HepG2 (cell line): Measurements from ENCODE around the gene COPS6. TPM values are rescaled to one million over a fixed set of nuclear protein-coding genes. Genes with fewer than 3 reads are reported as not detected.
A peak's percentile ranks its signal among the peaks of the same experiment; 100 is the strongest.

Experiments used
- IRF2 ChIP-seq: IDR thresholded peaks from 2 replicates; pipeline ENCODE4 v1.6.1; 2018; ENCODE audit warnings: missing genetic modification reagents, missing compliant biosample characterization
- KAT8 ChIP-seq: IDR thresholded peaks from 2 replicates; pipeline ENCODE4 v1.6.1; 2016; ENCODE audit warnings: missing genetic modification reagents, missing compliant biosample characterization
- KLF13 ChIP-seq: sonication (generic); formaldehyde crosslinking; IDR thresholded peaks from 2 replicates; pipeline ENCODE4 v1.4.0; 2020; ENCODE audit warnings: mild to moderate bottlenecking, missing genetic modification reagents
- LCORL ChIP-seq, 2 experiments: fragments of 450-650 bp in 1 of 2; sonication (generic) in 1 of 2; formaldehyde crosslinking in 1 of 2; IDR thresholded peaks; 2 replicates each; pipeline versions ENCODE4 v1.5.0 to v1.6.1; 2017 to 2020; ENCODE audit warnings: antibody characterized with exemption in 1 of 2, missing genetic modification reagents in 1 of 2
- PHB2 ChIP-seq: fragments of 450-650 bp; IDR thresholded peaks from 2 replicates; pipeline ENCODE4 v1.6.1; 2018; ENCODE audit not compliant: partially characterized antibody
- REXO4 ChIP-seq: sonication (generic); formaldehyde crosslinking; IDR thresholded peaks from 2 replicates; pipeline ENCODE4 v1.8.0; 2022; ENCODE audit warnings: missing genetic modification reagents, mild to moderate bottlenecking, borderline replicate concordance
- SUZ12 ChIP-seq: fragments of 150-350 bp; IDR thresholded peaks from 2 replicates; pipeline ENCODE4 v1.6.1; 2014; ENCODE audit warnings: low read depth, low read length
- TGIF2 ChIP-seq: IDR thresholded peaks from 2 replicates; pipeline ENCODE4 v1.6.1; 2016; ENCODE audit warnings: control low read depth, missing compliant biosample characterization
- ZNF234 ChIP-seq: sonication (generic); formaldehyde crosslinking; conservative IDR thresholded peaks from 2 replicates; pipeline ENCODE4 v1.5.1; 2020; ENCODE audit warnings: mild to moderate bottlenecking, missing genetic modification reagents
- ZNF318 ChIP-seq: sonication (generic); formaldehyde crosslinking; IDR thresholded peaks from 2 replicates; pipeline ENCODE4 v1.4.0; 2020; ENCODE audit warnings: mild to moderate bottlenecking, missing genetic modification reagents
- ZNF335 ChIP-seq: sonication (generic); formaldehyde crosslinking; IDR thresholded peaks from 2 replicates; pipeline ENCODE4 v1.4.0; 2020; ENCODE audit warnings: missing genetic modification reagents
- ZNF432 ChIP-seq: sonication (generic); formaldehyde crosslinking; IDR thresholded peaks from 2 replicates; pipeline ENCODE4 v1.5.0; 2020; ENCODE audit warnings: missing genetic modification reagents, mild to moderate bottlenecking, borderline replicate concordance
- ZNF564 ChIP-seq: sonication (generic); formaldehyde crosslinking; IDR thresholded peaks from 2 replicates; pipeline ENCODE4 v1.8.1; 2023; ENCODE audit warnings: mild to moderate bottlenecking, missing genetic modification reagents
- ZNF567 ChIP-seq: sonication (generic); formaldehyde crosslinking; IDR thresholded peaks from 2 replicates; pipeline ENCODE4 v1.8.1; 2023; ENCODE audit warnings: mild to moderate bottlenecking, missing genetic modification reagents, borderline replicate concordance
- ZNF768 ChIP-seq: sonication (generic); formaldehyde crosslinking; IDR thresholded peaks from 2 replicates; pipeline ENCODE4 v1.4.0; 2020; ENCODE audit warnings: missing genetic modification reagents
- ZSCAN31 ChIP-seq: sonication (generic); formaldehyde crosslinking; IDR thresholded peaks from 2 replicates; pipeline ENCODE4 v1.5.0; 2020; ENCODE audit warnings: low read depth, mild to moderate bottlenecking, missing genetic modification reagents
- ZZZ3 ChIP-seq: sonication (generic); formaldehyde crosslinking; IDR thresholded peaks from 2 replicates; pipeline ENCODE4 v1.4.0; 2020; ENCODE audit warnings: missing genetic modification reagents, mild to moderate bottlenecking, borderline replicate concordance
- polyA plus RNA-seq, 8 experiments: library from polyadenylated mRNA; depleted of rRNA in 3 of 8; stranded (reverse) in 7 of 8; unstranded in 1 of 8; fragments of >200 nt; fragmentation: Illumina TruSeq in 4 of 8; extraction: Trizol in 4 of 8; gene quantifications; 2 replicates each; pipeline versions ENCODE4 v1.2.1 to v1.2.3, GENCODE V29; 2011 to 2016; ENCODE audit warnings: low read depth in 4 of 8, missing spikeins in 1 of 8, mixed read lengths in 1 of 8; ENCODE audit not compliant: insufficient read depth in 1 of 8
- total RNA-seq, 5 experiments: library from RNA; depleted of rRNA; stranded (reverse); fragments of >200 nt; fragmentation: Illumina TruSeq; extraction: Trizol; gene quantifications; 2 replicates each; pipeline ENCODE4 v1.2.3, GENCODE V29; 2016; ENCODE audit warnings: low read depth in 1 of 5
- TF ChIP-seq, protein P1 (sequence below): sonication (generic); formaldehyde crosslinking; IDR thresholded peaks from 2 replicates; pipeline ENCODE4 v1.5.0; 2020; ENCODE audit warnings: missing genetic modification reagents
- TF ChIP-seq, protein P2 (sequence below): IDR thresholded peaks from 2 replicates; pipeline ENCODE4 v1.6.1; 2016

Gene COPS6
- total and polyA plus RNA-seq, 2 of the 13 experiments (the other 11 are each of a cell fraction or from before 2014, with no cell fraction given) = 33.4 to 117 TPM

DNA sequence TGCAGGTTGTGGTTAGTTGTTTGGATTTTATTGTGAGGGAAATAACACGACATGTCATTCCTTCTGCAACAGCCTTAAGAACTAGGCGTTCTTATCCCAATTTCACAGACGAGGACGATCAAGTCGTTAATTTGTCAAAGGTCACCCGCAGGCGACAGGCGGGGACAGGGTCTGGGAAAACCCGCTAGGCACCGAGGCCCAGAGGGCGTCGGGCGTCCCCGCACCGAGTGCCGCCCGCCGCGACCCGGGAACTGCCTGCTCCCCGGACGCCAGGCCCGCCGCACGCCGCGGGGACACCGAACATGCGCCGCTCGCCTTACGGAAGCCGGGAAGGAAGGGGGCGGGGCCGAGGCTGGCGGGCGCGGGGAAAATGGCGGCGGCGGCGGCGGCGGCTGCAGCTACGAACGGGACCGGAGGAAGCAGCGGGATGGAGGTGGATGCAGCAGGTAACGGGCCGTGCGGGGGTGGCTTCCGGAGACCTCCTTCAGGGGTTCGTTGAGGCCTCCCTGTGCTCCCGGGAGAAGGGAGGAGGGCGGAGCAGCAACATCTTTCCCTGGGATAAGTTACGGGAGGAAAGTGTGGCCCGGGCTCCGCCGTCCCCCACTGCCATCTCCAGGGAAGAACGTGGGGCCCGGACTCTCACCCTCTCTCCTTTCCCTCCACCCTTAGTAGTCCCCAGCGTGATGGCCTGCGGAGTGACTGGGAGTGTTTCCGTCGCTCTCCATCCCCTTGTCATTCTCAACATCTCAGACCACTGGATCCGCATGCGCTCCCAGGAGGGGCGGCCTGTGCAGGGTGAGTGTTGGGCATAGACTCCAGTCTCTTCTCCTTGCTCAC, at the start of gene COPS6 (continued):
- TF ChIP-seq, protein P1, sequence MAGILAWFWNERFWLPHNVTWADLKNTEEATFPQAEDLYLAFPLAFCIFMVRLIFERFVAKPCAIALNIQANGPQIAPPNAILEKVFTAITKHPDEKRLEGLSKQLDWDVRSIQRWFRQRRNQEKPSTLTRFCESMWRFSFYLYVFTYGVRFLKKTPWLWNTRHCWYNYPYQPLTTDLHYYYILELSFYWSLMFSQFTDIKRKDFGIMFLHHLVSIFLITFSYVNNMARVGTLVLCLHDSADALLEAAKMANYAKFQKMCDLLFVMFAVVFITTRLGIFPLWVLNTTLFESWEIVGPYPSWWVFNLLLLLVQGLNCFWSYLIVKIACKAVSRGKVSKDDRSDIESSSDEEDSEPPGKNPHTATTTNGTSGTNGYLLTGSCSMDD (CRISPR knock-in tag) = 0 out of 2 replicates have a peak, but pooled peaks have one; percentile 67
- TF ChIP-seq KAT8 (CRISPR knock-in tag) (peak; percentile 93), ZNF318 (CRISPR knock-in tag) (peak; percentile 94; the same call in 1 of the 2 replicates), ZZZ3 (CRISPR knock-in tag) (peak; percentile 75; the same call in 1 of the 2 replicates), IRF2 (CRISPR knock-in tag) (peak; percentile 83; the same call in 1 of the 2 replicates), REXO4 (peak; percentile 95), PHB2 (no peak), ZNF768 (CRISPR knock-in tag) (peak; percentile 83; the same call in 1 of the 2 replicates), TGIF2 (CRISPR knock-in tag) (peak; percentile 67; the same call in 1 of the 2 replicates), ZNF335 (no peak), LCORL (IDR thresholded peaks at IDR 0.05) (no peak), LCORL (CRISPR knock-in tag; IDR thresholded peaks at IDR 0.05) (0 out of 2 replicates have a peak, but pooled peaks have one; percentile 31), SUZ12 (no peak), ZNF564 (CRISPR knock-in tag) (peak; percentile 95), ZNF567 (CRISPR knock-in tag) (no peak), ZSCAN31 (CRISPR knock-in tag) (peak; percentile 76), ZNF234 (CRISPR knock-in tag) (peak; percentile 58; the same call in 1 of the 2 replicates), ZNF432 (CRISPR knock-in tag) (0 out of 2 replicates have a peak, but pooled peaks have one; percentile 52), KLF13 (peak; percentile 24; the same call in 1 of the 2 replicates)
- TF ChIP-seq, protein P2, sequence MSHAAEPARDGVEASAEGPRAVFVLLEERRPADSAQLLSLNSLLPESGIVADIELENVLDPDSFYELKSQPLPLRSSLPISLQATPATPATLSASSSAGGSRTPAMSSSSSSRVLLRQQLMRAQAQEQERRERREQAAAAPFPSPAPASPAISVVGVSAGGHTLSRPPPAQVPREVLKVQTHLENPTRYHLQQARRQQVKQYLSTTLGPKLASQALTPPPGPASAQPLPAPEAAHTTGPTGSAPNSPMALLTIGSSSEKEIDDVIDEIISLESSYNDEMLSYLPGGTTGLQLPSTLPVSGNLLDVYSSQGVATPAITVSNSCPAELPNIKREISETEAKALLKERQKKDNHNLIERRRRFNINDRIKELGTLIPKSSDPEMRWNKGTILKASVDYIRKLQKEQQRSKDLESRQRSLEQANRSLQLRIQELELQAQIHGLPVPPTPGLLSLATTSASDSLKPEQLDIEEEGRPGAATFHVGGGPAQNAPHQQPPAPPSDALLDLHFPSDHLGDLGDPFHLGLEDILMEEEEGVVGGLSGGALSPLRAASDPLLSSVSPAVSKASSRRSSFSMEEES = peak; percentile 76; the same call in 1 of the 2 replicates
